ENCODE results near the gene SHISA3.

DNA sequence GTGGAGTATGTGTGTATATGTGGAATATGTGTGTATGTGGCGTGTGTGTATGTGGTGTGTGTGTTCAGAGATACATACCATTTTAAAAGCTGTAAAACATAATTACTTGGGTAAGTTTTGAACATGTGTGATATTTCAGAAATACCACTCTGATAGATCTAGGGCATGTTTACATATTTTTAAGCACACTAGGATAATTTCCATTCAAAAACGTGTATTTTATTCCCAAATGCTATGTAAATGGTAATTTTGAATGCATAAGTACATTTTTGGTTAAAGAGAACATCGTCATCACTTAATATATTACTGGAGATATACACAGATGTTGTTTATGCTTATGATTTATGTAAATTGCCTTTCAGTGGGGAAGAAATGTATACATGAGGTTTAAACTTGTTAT lies 34.7 kb upstream of the SHISA3 start:
- TF ChIP-seq TAF1 (IDR thresholded peaks at IDR 0.05; ENCODE audit: low read depth, low read length) (no peak), SPI1 (IDR thresholded peaks at IDR 0.05; ENCODE audit: low read depth, low read length) (no peak), POLR2A (IDR thresholded peaks at IDR 0.05; ENCODE audit: low read depth, low read length) (no peak)
